Measurements from ENCODE around the gene KLHL11.
A peak's percentile ranks its signal among the peaks of the same experiment; 100 is the strongest.

KLHL11 gene

DNA sequence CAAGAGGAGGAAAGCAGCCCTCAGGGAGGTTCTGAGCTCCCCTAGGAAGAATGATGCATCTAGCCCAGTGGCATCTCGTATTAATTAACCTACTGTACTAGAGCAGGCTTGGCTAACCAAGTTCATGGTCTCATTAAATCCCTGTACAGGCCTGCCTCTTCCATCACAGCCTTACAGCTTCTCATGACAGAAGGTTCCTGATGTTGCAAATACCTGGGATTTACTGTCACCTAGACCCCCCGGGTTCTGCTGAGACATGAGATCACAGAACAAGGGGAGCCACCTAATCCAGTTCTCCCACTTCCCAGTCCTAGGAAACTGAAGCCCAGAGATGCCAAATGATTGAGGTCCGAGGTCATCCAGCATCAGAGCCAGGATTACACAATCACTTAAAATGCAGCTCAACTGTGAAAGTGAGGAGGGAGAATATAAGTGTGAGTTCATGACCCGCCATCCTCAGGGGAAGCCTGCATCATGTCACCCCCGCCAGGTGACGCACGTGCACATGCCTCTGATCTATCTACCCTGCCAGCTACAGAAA lies 29.6 kb upstream of the KLHL11 start:
- no peak overlapping the region for H3K23ac ChIP-seq (ENCODE audit: low read depth, low read length, poor library complexity)
- H2AK5ac ChIP-seq (ENCODE audit: low read depth, low read length) = no peak overlapping the region
- no peak overlapping the region for H3K4me3 ChIP-seq (ENCODE audit: low read length in 2 of 2)
- no peak overlapping the region for H2BK5ac ChIP-seq (ENCODE audit: low read length)
- peaks cover 14% of the 10 kb centered on the region for H3K79me1 ChIP-seq (ENCODE audit: low read depth, low read length)
- H2BK12ac ChIP-seq (ENCODE audit: low read length) = no peak overlapping the region
- no peak overlapping the region for H3K4ac ChIP-seq (ENCODE audit: low read length)
- no peak overlapping the region for H4K91ac ChIP-seq (ENCODE audit: low read depth, low read length, poor library complexity)
- no peak overlapping the region for H3K18ac ChIP-seq (ENCODE audit: low read length)
- no peak overlapping the region for H3K14ac ChIP-seq (ENCODE audit: low read length)
- H3K36me3 ChIP-seq (replicated peaks in 1 of 2; ENCODE audit: control insufficient read depth in 2 of 2, insufficient read depth in 2 of 2, low read length in 2 of 2) = peaks cover 74 to 96% of the 10 kb centered on the region in 2 donors
- no peak overlapping the region for H2AFZ ChIP-seq (ENCODE audit: low read length)
- no peaks in the 10 kb centered on the region for H3K4me1 ChIP-seq (ENCODE audit: control insufficient read depth in 2 of 2, insufficient read depth in 1 of 2, low read depth in 1 of 2, low read length in 2 of 2)
- no peak overlapping the region for H3K27ac ChIP-seq (replicated peaks; ENCODE audit: low read length)
- H3K9me3 ChIP-seq (replicated peaks in 1 of 2; ENCODE audit: control insufficient read depth in 2 of 2, insufficient read depth in 1 of 2, low read depth in 1 of 2, low read length in 2 of 2) = no peaks in the 10 kb centered on the region
- no peaks in the 10 kb centered on the region for H3K27me3 ChIP-seq (ENCODE audit: control insufficient read depth in 3 of 3, insufficient read depth in 3 of 3, low read depth in 1 of 3, low read length in 3 of 3)
- no peak overlapping the region for H3K4me2 ChIP-seq (ENCODE audit: insufficient read depth, low read length, poor library complexity, severe bottlenecking)
- no CpG with 5 or more reads among the region's 7 CpGs for WGBS, 2 donors (ENCODE audit: extremely low coverage in 2 of 2, insufficient read length in 2 of 2, insufficient replicate concordance in 1 of 2)
- no peak overlapping the region for H2BK15ac ChIP-seq (ENCODE audit: low read length)
- no peak overlapping the region for H2BK120ac ChIP-seq (ENCODE audit: low read depth, low read length)
- DNase-seq (ENCODE audit: low spot score) = no peak
- no peak overlapping the region for H4K8ac ChIP-seq (ENCODE audit: low read depth, low read length)
- H3K9ac ChIP-seq (ENCODE audit: low read depth, low read length, poor library complexity) = no peak overlapping the region

DNA sequence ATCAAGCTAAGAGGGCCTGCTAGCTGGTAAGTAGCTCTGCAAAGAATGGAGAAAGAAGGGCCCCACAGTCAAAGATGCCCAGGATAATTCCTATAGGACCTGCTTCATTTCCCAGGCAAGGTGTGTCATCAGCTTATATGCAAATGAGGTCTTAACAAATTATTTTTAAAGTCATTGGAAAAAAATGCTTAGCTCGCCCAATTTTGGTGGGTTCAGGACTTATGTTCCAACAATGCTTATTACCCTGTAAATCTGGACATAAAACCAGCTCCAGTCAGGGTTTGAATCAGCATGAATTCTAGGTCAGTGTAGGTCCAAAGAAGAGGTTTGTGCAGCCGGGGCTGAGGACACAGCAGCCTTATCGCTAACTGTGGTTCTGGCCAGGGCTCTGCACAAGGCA lies 28.2 kb upstream of the KLHL11 start:
- Histone ChIP-seq H3K4ac (ENCODE audit: low read length) (no peak overlapping the region), H3K18ac (ENCODE audit: low read length) (no peak overlapping the region), H3K36me3 (replicated peaks in 1 of 2; ENCODE audit: control insufficient read depth in 2 of 2, insufficient read depth in 2 of 2, low read length in 2 of 2) (peaks cover 71 to 96% of the 10 kb centered on the region in 2 donors), H3K4me1 (ENCODE audit: control insufficient read depth in 2 of 2, insufficient read depth in 1 of 2, low read depth in 1 of 2, low read length in 2 of 2) (no peaks in the 10 kb centered on the region), H4K91ac (ENCODE audit: low read depth, low read length, poor library complexity) (no peak overlapping the region), H3K23ac (ENCODE audit: low read depth, low read length, poor library complexity) (no peak overlapping the region), H3K9me3 (replicated peaks in 1 of 2; ENCODE audit: control insufficient read depth in 2 of 2, insufficient read depth in 1 of 2, low read depth in 1 of 2, low read length in 2 of 2) (no peaks in the 10 kb centered on the region), H2AK5ac (ENCODE audit: low read depth, low read length) (no peak overlapping the region), H2AFZ (ENCODE audit: low read length) (no peak overlapping the region), H2BK120ac (ENCODE audit: low read depth, low read length) (no peak overlapping the region), H3K79me1 (ENCODE audit: low read depth, low read length) (peaks cover 14% of the 10 kb centered on the region), H3K4me3 (ENCODE audit: low read length in 2 of 2) (peak overlapping the region in 1 of 2 donors; percentile 27), H4K8ac (ENCODE audit: low read depth, low read length) (no peak overlapping the region), H3K14ac (ENCODE audit: low read length) (no peak overlapping the region), H2BK5ac (ENCODE audit: low read length) (no peak overlapping the region), H3K27ac (replicated peaks; ENCODE audit: low read length) (no peak overlapping the region), H3K4me2 (ENCODE audit: insufficient read depth, low read length, poor library complexity, severe bottlenecking) (no peak overlapping the region), H2BK15ac (ENCODE audit: low read length) (no peak overlapping the region), H2BK12ac (ENCODE audit: low read length) (no peak overlapping the region), H3K27me3 (ENCODE audit: control insufficient read depth in 3 of 3, insufficient read depth in 3 of 3, low read depth in 1 of 3, low read length in 3 of 3) (no peaks in the 10 kb centered on the region), H3K9ac (ENCODE audit: low read depth, low read length, poor library complexity) (no peak overlapping the region)
- no peak for DNase-seq (ENCODE audit: low spot score)
- no CpG with 5 or more reads among the region's 3 CpGs for WGBS, 2 donors (ENCODE audit: extremely low coverage in 2 of 2, insufficient read length in 2 of 2, insufficient replicate concordance in 1 of 2)

DNA sequence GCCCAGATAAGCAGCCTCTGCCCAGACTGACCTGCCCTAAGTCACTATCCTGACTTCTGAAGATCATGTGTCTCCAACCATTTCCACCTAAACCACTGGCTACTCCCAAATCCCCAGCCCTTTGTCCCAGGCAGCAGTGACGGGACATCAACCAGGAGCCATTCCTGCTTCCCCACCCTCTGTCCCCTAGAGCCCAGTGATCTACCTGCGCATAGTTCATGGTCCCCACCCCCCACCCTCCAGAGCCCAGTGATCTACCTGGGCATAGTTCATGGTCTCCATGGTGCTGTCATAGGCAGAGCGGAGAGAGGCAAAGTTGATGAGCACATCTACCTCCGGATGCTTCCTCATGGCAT lies 26.8 kb upstream of the KLHL11 start:
- peaks cover 14% of the 10 kb centered on the region for H3K79me1 ChIP-seq (ENCODE audit: low read depth, low read length)
- H4K91ac ChIP-seq (ENCODE audit: low read depth, low read length, poor library complexity) = no peak overlapping the region
- no peak overlapping the region for H3K4me3 ChIP-seq (ENCODE audit: low read length in 2 of 2)
- no peak overlapping the region for H2AK5ac ChIP-seq (ENCODE audit: low read depth, low read length)
- H3K23ac ChIP-seq (ENCODE audit: low read depth, low read length, poor library complexity) = no peak overlapping the region
- no peak overlapping the region for H2BK15ac ChIP-seq (ENCODE audit: low read length)
- no peak overlapping the region for H2BK120ac ChIP-seq (ENCODE audit: low read depth, low read length)
- H3K14ac ChIP-seq (ENCODE audit: low read length) = no peak overlapping the region
- H3K27me3 ChIP-seq (ENCODE audit: control insufficient read depth in 3 of 3, insufficient read depth in 3 of 3, low read depth in 1 of 3, low read length in 3 of 3) = no peaks in the 10 kb centered on the region
- no peak overlapping the region for H3K27ac ChIP-seq (replicated peaks; ENCODE audit: low read length)
- H3K18ac ChIP-seq (ENCODE audit: low read length) = no peak overlapping the region
- WGBS, 2 donors (ENCODE audit: extremely low coverage in 2 of 2, insufficient read length in 2 of 2, insufficient replicate concordance in 1 of 2) = no CpG with 5 or more reads among the region's 4 CpGs
- no peak overlapping the region for H3K4me2 ChIP-seq (ENCODE audit: insufficient read depth, low read length, poor library complexity, severe bottlenecking)
- no peak overlapping the region for H3K9ac ChIP-seq (ENCODE audit: low read depth, low read length, poor library complexity)
- no peaks in the 10 kb centered on the region for H3K4me1 ChIP-seq (ENCODE audit: control insufficient read depth in 2 of 2, insufficient read depth in 1 of 2, low read depth in 1 of 2, low read length in 2 of 2)
- H3K36me3 ChIP-seq (replicated peaks in 1 of 2; ENCODE audit: control insufficient read depth in 2 of 2, insufficient read depth in 2 of 2, low read length in 2 of 2) = peaks cover 70 to 96% of the 10 kb centered on the region in 2 donors
- no peaks in the 10 kb centered on the region for H3K9me3 ChIP-seq (replicated peaks in 1 of 2; ENCODE audit: control insufficient read depth in 2 of 2, insufficient read depth in 1 of 2, low read depth in 1 of 2, low read length in 2 of 2)
- H2BK5ac ChIP-seq (ENCODE audit: low read length) = no peak overlapping the region
- H3K4ac ChIP-seq (ENCODE audit: low read length) = no peak overlapping the region
- no peak overlapping the region for H4K8ac ChIP-seq (ENCODE audit: low read depth, low read length)
- H2AFZ ChIP-seq (ENCODE audit: low read length) = no peak overlapping the region
- no peak overlapping the region for H2BK12ac ChIP-seq (ENCODE audit: low read length)
- DNase-seq (ENCODE audit: low spot score) = no peak

DNA sequence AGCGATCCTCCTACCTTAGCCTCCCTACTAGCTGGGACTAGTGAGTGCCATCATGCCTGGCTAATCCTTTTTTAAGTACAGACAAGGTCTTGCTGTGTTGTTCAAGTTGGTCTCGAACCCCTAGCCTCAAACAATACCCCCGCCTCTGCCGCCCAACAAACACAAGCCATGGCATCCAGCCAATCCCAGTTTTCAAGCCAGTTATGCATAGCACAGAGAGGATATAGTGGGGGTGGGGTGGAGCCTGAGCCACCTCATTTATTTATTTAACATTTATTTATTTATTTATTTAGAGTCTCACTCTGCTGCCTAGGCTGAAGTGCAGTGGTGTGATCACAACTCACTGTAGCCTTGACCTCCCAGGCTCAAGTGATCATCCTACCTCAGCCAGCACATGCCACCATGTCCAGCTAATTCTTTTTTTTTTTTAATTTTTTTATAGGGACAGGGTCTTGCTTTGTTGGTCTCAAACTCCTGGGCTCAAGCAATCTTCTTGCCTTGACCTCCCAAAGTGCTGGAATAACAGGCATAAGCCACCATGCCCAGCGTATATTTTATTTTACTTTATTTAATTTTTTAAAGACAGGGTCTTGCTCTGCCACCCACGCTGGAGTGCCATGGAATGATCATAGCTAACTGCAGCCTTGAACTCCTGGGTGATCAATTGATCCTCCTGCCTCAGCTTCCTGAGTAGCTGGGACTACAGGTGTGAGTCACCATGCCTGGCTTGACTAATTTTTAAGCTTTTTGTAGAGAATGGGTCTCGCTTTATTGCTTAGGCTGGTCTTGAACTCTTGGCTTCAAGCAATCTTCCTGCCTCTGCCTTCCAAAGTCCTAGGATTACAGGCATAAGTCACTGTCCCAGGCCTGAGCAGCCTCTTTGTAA lies 26.2 kb upstream of the KLHL11 start:
- WGBS, 2 donors (ENCODE audit: extremely low coverage in 2 of 2, insufficient read length in 2 of 2, insufficient replicate concordance in 1 of 2) = no CpG with 5 or more reads among the region's 7 CpGs
- no peak overlapping the region for H2BK12ac ChIP-seq (ENCODE audit: low read length)
- H3K4me1 ChIP-seq (ENCODE audit: control insufficient read depth in 2 of 2, insufficient read depth in 1 of 2, low read depth in 1 of 2, low read length in 2 of 2) = no peaks in the 10 kb centered on the region
- DNase-seq (ENCODE audit: low spot score) = no peak
- H2AK5ac ChIP-seq (ENCODE audit: low read depth, low read length) = no peak overlapping the region
- peaks cover 66 to 96% of the 10 kb centered on the region in 2 donors for H3K36me3 ChIP-seq (replicated peaks in 1 of 2; ENCODE audit: control insufficient read depth in 2 of 2, insufficient read depth in 2 of 2, low read length in 2 of 2)
- no peak overlapping the region for H3K23ac ChIP-seq (ENCODE audit: low read depth, low read length, poor library complexity)
- H2BK15ac ChIP-seq (ENCODE audit: low read length) = no peak overlapping the region
- no peak overlapping the region for H3K4ac ChIP-seq (ENCODE audit: low read length)
- no peak overlapping the region for H3K4me2 ChIP-seq (ENCODE audit: insufficient read depth, low read length, poor library complexity, severe bottlenecking)
- H3K4me3 ChIP-seq (ENCODE audit: low read length in 2 of 2) = no peak overlapping the region
- H4K8ac ChIP-seq (ENCODE audit: low read depth, low read length) = no peak overlapping the region
- H2AFZ ChIP-seq (ENCODE audit: low read length) = no peak overlapping the region
- no peak overlapping the region for H4K91ac ChIP-seq (ENCODE audit: low read depth, low read length, poor library complexity)
- no peak overlapping the region for H3K27ac ChIP-seq (replicated peaks; ENCODE audit: low read length)
- no peak overlapping the region for H3K14ac ChIP-seq (ENCODE audit: low read length)
- no peaks in the 10 kb centered on the region for H3K27me3 ChIP-seq (ENCODE audit: control insufficient read depth in 3 of 3, insufficient read depth in 3 of 3, low read depth in 1 of 3, low read length in 3 of 3)
- H2BK5ac ChIP-seq (ENCODE audit: low read length) = no peak overlapping the region
- H3K79me1 ChIP-seq (ENCODE audit: low read depth, low read length) = peaks cover 13% of the 10 kb centered on the region
- H3K9me3 ChIP-seq (replicated peaks in 1 of 2; ENCODE audit: control insufficient read depth in 2 of 2, insufficient read depth in 1 of 2, low read depth in 1 of 2, low read length in 2 of 2) = no peaks in the 10 kb centered on the region
- H2BK120ac ChIP-seq (ENCODE audit: low read depth, low read length) = no peak overlapping the region
- H3K9ac ChIP-seq (ENCODE audit: low read depth, low read length, poor library complexity) = no peak overlapping the region
- no peak overlapping the region for H3K18ac ChIP-seq (ENCODE audit: low read length)

Measured in neuronal stem cell (in vitro differentiated cells).